ENCODE measurements around the gene EIF5. TPM values are rescaled to one million over a fixed set of nuclear protein-coding genes. Genes with fewer than 3 reads are reported as not detected.

The EIF5 gene
- total RNA-seq, 4 donors from 2014 or later = 210 to 312 (median 266) TPM

GRCh38 chr14:103393676-103394626 lies 59.9 kb downstream of the EIF5 start:
- Histone ChIP-seq H3K9me3 (no peaks in the 10 kb centered on the region), H3K4me3 (no peak overlapping the region), H3K27ac (no peak overlapping the region), H3K27me3 (no peaks in the 10 kb centered on the region), H3K36me3 (no peaks in the 10 kb centered on the region), H3K4me1 (peaks cover 12 to 76% (median 49%) of the 10 kb centered on the region in 4 donors)
- intact Hi-C loops (cut with DNase I; ENCODE audit: low total_unique reads) (no loop called here), in situ Hi-C loops (cut with MboI; ENCODE audit: low pct_ligation_motif_present in 1 of 4, low pct_unique_long_range_greater_than_20kb in 1 of 4, low sequenced_read_pairs in 3 of 4) (no loop called here)
- no peak for DNase-seq
- TF ChIP-seq CTCF (IDR thresholded peaks at IDR 0.05) (peak; percentile 76 to 94 (median 86)), EP300 (IDR thresholded peaks at IDR 0.05; ENCODE audit: low read depth) (no peak), POLR2A (IDR thresholded peaks at IDR 0.05) (no peak)
- 41 to 46% methylated on average over 6 to 9 of the region's 9 CpGs for WGBS, 2 donors (ENCODE audit: low coverage in 1 of 2)

Small RNA genes lying within 50 kb of the gene (small RNA-seq; reads per million reads assigned to genes)
- gene SNORA28 = 21.2 to 53.0 (median 27.2) reads per million in 4 donors

Other genes with a start within 250 kb of the EIF5 start
- 10 to 100 TPM; 15.2 to 49.0 (median 30.3) TPM for gene EXOC3L4, start 239.5 kb upstream of the EIF5 start, total RNA-seq
- gene TNFAIP2, start 210.8 kb upstream of the EIF5 start, total RNA-seq = 10 to 100 TPM; 25.1 to 76.3 (median 52.7) TPM
- gene MARK3, start 51.2 kb downstream of the EIF5 start, total RNA-seq = 10 to 100 TPM; 61.3 to 98.0 (median 78.8) TPM
- gene CKB, start 188.6 kb downstream of the EIF5 start, total RNA-seq = 1,000 to 10,000 TPM in 3 of 4 donors, 100 to 1,000 TPM in 1; 504 to 5,877 (median 3,263) TPM
- 10 to 100 TPM; 12.2 to 38.2 (median 14.1) TPM for gene TRMT61A, start 195.0 kb downstream of the EIF5 start, total RNA-seq
- gene BAG5, start 228.4 kb downstream of the EIF5 start, total RNA-seq = 10 to 100 TPM; 10.8 to 26.3 (median 23.9) TPM
- 10 to 100 TPM in 2 of 4 donors, 1 to 10 TPM in 1, not detected in 1; 1.5 to 17.1 (median 15.2) TPM for gene COA8, start 228.7 kb downstream of the EIF5 start, total RNA-seq